HG02885 (cell line): Measurements from ENCODE around the gene FILIP1L.
A peak's percentile ranks its signal among the peaks of the same experiment; 100 is the strongest.
"Not testable (repeated sequence)": the region's sequence is repeated elsewhere in the genome, so short reads cannot be mapped to it uniquely, and the experiment has no call there.

Experiments
- ATAC-seq: cut with Tn5 transposase; IDR thresholded peaks from one replicate; pipeline ENCODE4 v1.9.1; 2021; ENCODE audit warnings: mild to moderate bottlenecking; ENCODE audit not compliant: unreplicated experiment, poor library complexity

FILIP1L gene

GRCh38 chr3:99858469-99858868, 255.8 kb downstream of the FILIP1L start:
- no peak for ATAC-seq

- no peak for ATAC-seq
Observed at GRCh38 chr3:99857278-99857677, 257.0 kb downstream of the FILIP1L start.

- ATAC-seq, result no peak
Observed at GRCh38 chr3:99856437-99857220, 257.7 kb downstream of the FILIP1L start.

GRCh38 chr3:99855900-99856299, 258.4 kb downstream of the FILIP1L start:
- no peak for ATAC-seq

- no peak for ATAC-seq
Observed at GRCh38 chr3:99854756-99855298, 259.5 kb downstream of the FILIP1L start.

- no peak for ATAC-seq
Observed at GRCh38 chr3:99852851-99853250, 261.4 kb downstream of the FILIP1L start.

GRCh38 chr3:99851955-99852354, 262.3 kb downstream of the FILIP1L start:
- ATAC-seq, result no peak

GRCh38 chr3:99850608-99851007, 263.7 kb downstream of the FILIP1L start:
- ATAC-seq, result no peak

GRCh38 chr3:99848433-99848832, 265.9 kb downstream of the FILIP1L start:
- no peak for ATAC-seq

- ATAC-seq, result no peak
Observed at GRCh38 chr3:99846477-99847160, 267.7 kb downstream of the FILIP1L start.

- ATAC-seq, result no peak
Observed at GRCh38 chr3:99845999-99846398, 268.3 kb downstream of the FILIP1L start.

- ATAC-seq, result no peak
Observed at GRCh38 chr3:99845331-99845730, 269.0 kb downstream of the FILIP1L start.

- peak; percentile 2 for ATAC-seq
Observed at GRCh38 chr3:99843590-99844258, 270.6 kb downstream of the FILIP1L start.

- ATAC-seq, result peak; percentile 60
Observed at GRCh38 chr3:99842826-99843589, 271.3 kb downstream of the FILIP1L start.

- ATAC-seq, result not testable (repeated sequence)
Observed at GRCh38 chr3:99841949-99842348, 272.4 kb downstream of the FILIP1L start.

- no peak for ATAC-seq
Observed at GRCh38 chr3:99839613-99840012, 274.7 kb downstream of the FILIP1L start.

- ATAC-seq, result no peak
Observed at GRCh38 chr3:99838755-99839154, 275.5 kb downstream of the FILIP1L start.

- no peak for ATAC-seq
Observed at GRCh38 chr3:99837715-99838114, 276.6 kb downstream of the FILIP1L start.

GRCh38 chr3:99836681-99837080, 277.6 kb downstream of the FILIP1L start:
- ATAC-seq, result no peak
